ENCODE data around the gene SERF2. TPM values are rescaled to one million over a fixed set of nuclear protein-coding genes. Genes with fewer than 3 reads are reported as not detected.

The SERF2 gene
- total and polyA plus RNA-seq, 5 experiments from 2014 or later = 549 to 2,412 (median 1,905) TPM

- Mint-ChIP-seq H3K4me3 (no peak overlapping the region), H3K4me1 (peaks cover 4 to 28% (median 22%) of the 10 kb centered on the region in 4 donors), H3K9me3 (no peaks in the 10 kb centered on the region), H3K36me3 (peaks cover 0 to 57% (median 29%) of the 10 kb centered on the region in 3 donors), H3K27ac (peak overlapping the region in 2 of 10 donors; percentile 22 to 31), H3K27me3 (no peaks in the 10 kb centered on the region)
- DNase-seq (no peak), ATAC-seq (no peak)
- POLR2A ChIA-PET = interaction anchor here (1.0 kb wide), 1 partner anchor 20 kb away, joined by 3 read pairs; no protein-coding TSS in a partner anchor
These were observed 19.5 kb upstream of the SERF2 start for GRCh38 chr15:43772624-43773023.

GRCh38 chr15:43774062-43774461 is 18.1 kb upstream of the SERF2 start:
- H3K27me3 Mint-ChIP-seq = no peaks in the 10 kb centered on the region

GRCh38 chr15:43775411-43775965 is 16.6 kb upstream of the SERF2 start:
- DNase-seq (no peak), ATAC-seq (no peak)
- H3K4me1 Mint-ChIP-seq = peaks cover 8 to 33% (median 28%) of the 10 kb centered on the region in 4 donors
- peak overlapping the region in 9 of 10 donors; percentile 44 to 92 (median 77) for H3K27ac Mint-ChIP-seq
- POLR2A ChIA-PET = interaction anchor here (1.9 to 4.7 kb wide), 2 partner anchors 17 to 49 kb away, joined by 13 to 48 read pairs; partner anchors contain the start of genes MFAP1 and SERF2
- peak overlapping the region in 8 of 10 donors; percentile 55 to 97 (median 95) for H3K4me3 Mint-ChIP-seq
- no peaks in the 10 kb centered on the region for H3K27me3 Mint-ChIP-seq
- peaks cover 0 to 28% (median 14%) of the 10 kb centered on the region in 3 donors for H3K36me3 Mint-ChIP-seq
- H3K9me3 Mint-ChIP-seq = no peaks in the 10 kb centered on the region

More at GRCh38 chr15:43774062-43774461, 18.1 kb upstream of the SERF2 start:
- POLR2A ChIA-PET = interaction anchor here (1.3 kb wide), 1 partner anchor 26 kb away, joined by 3 read pairs; the partner anchor contains the start of genes HYPK and SERINC4
- Mint-ChIP-seq H3K4me3 (peak overlapping the region in 2 of 10 donors; percentile 34 to 48), H3K4me1 (peaks cover 8 to 37% (median 30%) of the 10 kb centered on the region in 4 donors), H3K9me3 (no peaks in the 10 kb centered on the region), H3K27ac (peak overlapping the region in 8 of 10 donors; percentile 19 to 91 (median 40)), H3K36me3 (peaks cover 0 to 43% (median 27%) of the 10 kb centered on the region in 3 donors)
- DNase-seq = no peak
- no peak for ATAC-seq

GRCh38 chr15:43776101-43776717 is 15.9 kb upstream of the SERF2 start:
- no peaks in the 10 kb centered on the region for H3K9me3 Mint-ChIP-seq
- peak overlapping the region in 8 of 10 donors; percentile 28 to 95 (median 90) for H3K27ac Mint-ChIP-seq
- ATAC-seq = peak in 1 of 2 donors; percentile 1
- peak overlapping the region; percentile 92 to 97 (median 96) for H3K4me3 Mint-ChIP-seq
- H3K4me1 Mint-ChIP-seq = peaks cover 8 to 33% (median 28%) of the 10 kb centered on the region in 4 donors
- peaks cover 0 to 21% (median 9%) of the 10 kb centered on the region in 3 donors for H3K36me3 Mint-ChIP-seq
- H3K27me3 Mint-ChIP-seq = no peaks in the 10 kb centered on the region
- POLR2A ChIA-PET = interaction anchor here (0.6 to 4.7 kb wide), 9 partner anchors 8 to 1285 kb away, joined by 3 to 48 read pairs (median 9); partner anchors contain the start of genes HYPK, MFAP1, SERF2 and SERINC4
- DNase-seq = peak in 6 of 10 donors; percentile 12 to 68 (median 18)

- ATAC-seq (peak; percentile 79 to 80), DNase-seq (peak in 9 of 10 donors; percentile 53 to 87 (median 75))
- peaks cover 8 to 33% (median 28%) of the 10 kb centered on the region in 4 donors for H3K4me1 Mint-ChIP-seq
- peak within 1 kb of the TSS; percentile 89 to 97 (median 93) for H3K27ac Mint-ChIP-seq
- no peaks in the 10 kb centered on the region for H3K27me3 Mint-ChIP-seq
- peaks cover 0 to 16% (median 7%) of the 10 kb centered on the region in 3 donors for H3K36me3 Mint-ChIP-seq
- POLR2A ChIA-PET = interaction anchor here (0.5 to 4.7 kb wide), 12 partner anchors 8 to 1286 kb away, joined by 3 to 48 read pairs (median 7); partner anchors contain the start of genes HYPK, MFAP1, SERF2 and SERINC4
- H3K4me3 Mint-ChIP-seq = peak within 1 kb of the TSS; percentile 92 to 97 (median 96)
- H3K9me3 Mint-ChIP-seq = no peaks in the 10 kb centered on the region
These were observed 15.3 kb upstream of the SERF2 start, which contains the start of gene ELL3 for GRCh38 chr15:43776718-43777266. TSS of gene ELL3 (minus strand) at chr15:43776966. CDS start at chr15:43776901, 65 bp downstream.

- H3K4me3 Mint-ChIP-seq = peak overlapping the region; percentile 92 to 97 (median 96)
- H3K27me3 Mint-ChIP-seq = no peaks in the 10 kb centered on the region
These were observed 14.7 kb upstream of the SERF2 start for GRCh38 chr15:43777267-43777914.

GRCh38 chr15:43779016-43779415 is 13.1 kb upstream of the SERF2 start:
- peaks cover 8 to 33% (median 28%) of the 10 kb centered on the region in 4 donors for H3K4me1 Mint-ChIP-seq
- H3K4me3 Mint-ChIP-seq = peak overlapping the region in 5 of 10 donors; percentile 15 to 64 (median 32)
- POLR2A ChIA-PET = interaction anchor here (0.7 to 4.7 kb wide), 4 partner anchors 8 to 22 kb away, joined by 5 to 48 read pairs (median 19); partner anchors contain the start of genes HYPK, SERF2 and SERINC4
- peaks cover 0 to 1% (median 0%) of the 10 kb centered on the region in 3 donors for H3K36me3 Mint-ChIP-seq
- no peaks in the 10 kb centered on the region for H3K9me3 Mint-ChIP-seq
- peak overlapping the region; percentile 8 to 86 (median 32) for H3K27ac Mint-ChIP-seq
- no peaks in the 10 kb centered on the region for H3K27me3 Mint-ChIP-seq
- ATAC-seq (no peak), DNase-seq (no peak)

More at GRCh38 chr15:43777267-43777914, 14.7 kb upstream of the SERF2 start:
- POLR2A ChIA-PET = interaction anchor here (0.5 to 4.7 kb wide), 11 partner anchors 9 to 1286 kb away, joined by 3 to 48 read pairs (median 9); partner anchors contain the start of genes HYPK, MFAP1, SERF2 and SERINC4
- peaks cover 0 to 10% (median 3%) of the 10 kb centered on the region in 3 donors for H3K36me3 Mint-ChIP-seq
- DNase-seq = peak; percentile 69 to 90 (median 84)
- no peaks in the 10 kb centered on the region for H3K9me3 Mint-ChIP-seq
- ATAC-seq = peak; percentile 78 to 86
- peak overlapping the region; percentile 89 to 97 (median 93) for H3K27ac Mint-ChIP-seq
- H3K4me1 Mint-ChIP-seq = peaks cover 8 to 33% (median 28%) of the 10 kb centered on the region in 4 donors

- peaks cover 12 to 36% (median 22%) of the 10 kb centered on the region in 4 donors for H3K4me1 Mint-ChIP-seq
- POLR2A ChIA-PET = interaction anchor here (1.5 to 5.9 kb wide), 3 partner anchors 11 to 40 kb away, joined by 5 to 48 read pairs (median 27); partner anchors contain the start of genes ELL3, HYPK and SERINC4
- H3K36me3 Mint-ChIP-seq = peaks cover 0 to 14% (median 0%) of the 10 kb centered on the region in 3 donors
- no peaks in the 10 kb centered on the region for H3K27me3 Mint-ChIP-seq
- ATAC-seq (no peak), DNase-seq (no peak)
- no peak overlapping the region for H3K4me3 Mint-ChIP-seq
- peak overlapping the region in 3 of 10 donors; percentile 2 to 74 (median 28) for H3K27ac Mint-ChIP-seq
- H3K9me3 Mint-ChIP-seq = no peaks in the 10 kb centered on the region
These were observed 2.7 kb upstream of the SERF2 start for GRCh38 chr15:43789409-43789808.

- peak overlapping the region; percentile 93 to 99 (median 96) for H3K4me3 Mint-ChIP-seq
- peaks cover 25 to 56% (median 46%) of the 10 kb centered on the region in 4 donors for H3K4me1 Mint-ChIP-seq
- H3K27ac Mint-ChIP-seq = peak overlapping the region; percentile 94 to 99 (median 99)
- ATAC-seq = no peak
- H3K27me3 Mint-ChIP-seq = no peaks in the 10 kb centered on the region
- POLR2A ChIA-PET = interaction anchor here (0.6 to 5.9 kb wide), 9 partner anchors 8 to 48 kb away, joined by 3 to 48 read pairs (median 4); partner anchors contain the start of genes ELL3, HYPK, MFAP1 and SERINC4
- DNase-seq = peak in 5 of 10 donors; percentile 17 to 45 (median 19)
- no peaks in the 10 kb centered on the region for H3K9me3 Mint-ChIP-seq
- peaks cover 0 to 46% (median 0%) of the 10 kb centered on the region in 3 donors for H3K36me3 Mint-ChIP-seq
These were observed 799 bp downstream of the SERF2 start for GRCh38 chr15:43792761-43793476.

GRCh38 chr15:43793647-43794046 is 1.5 kb downstream of the SERF2 start:
- Mint-ChIP-seq H3K36me3 (peaks cover 0 to 53% (median 2%) of the 10 kb centered on the region in 3 donors), H3K9me3 (no peaks in the 10 kb centered on the region), H3K27me3 (no peaks in the 10 kb centered on the region), H3K4me3 (peak overlapping the region; percentile 93 to 99 (median 96)), H3K4me1 (peaks cover 28 to 62% (median 52%) of the 10 kb centered on the region in 4 donors), H3K27ac (peak overlapping the region; percentile 79 to 99 (median 99))
- ATAC-seq (no peak), DNase-seq (no peak)
- POLR2A ChIA-PET = interaction anchor here (0.6 to 5.9 kb wide), 9 partner anchors 7 to 49 kb away, joined by 3 to 48 read pairs (median 4); partner anchors contain the start of genes ELL3, HYPK, MFAP1 and SERINC4
